Thymus (tissue), 11 donors: ENCODE results near the gene ANO7. TPM values are rescaled to one million over a fixed set of nuclear protein-coding genes. Genes with fewer than 3 reads are reported as not detected.
"Not testable (repeated sequence)": the region's sequence is repeated elsewhere in the genome, so short reads cannot be mapped to it uniquely, and the experiment has no call there.

Experiments
- DNase-seq, 9 donors: peaks; one replicate each; pipeline ENCODE4 v3.0.0-alpha.2; 2013; ENCODE audit warnings: low spot score in 9 of 9, low read depth in 6 of 9, missing footprints in 1 of 9
- H3K27ac ChIP-seq, 2 donors: one replicate each; pipeline ENCODE4 v1.5.1; 2013; ENCODE audit warnings: control low read depth in 1 of 2, low read depth in 1 of 2, low read length in 1 of 2, mild to moderate bottlenecking in 1 of 2, moderate library complexity in 1 of 2
- H3K27me3 ChIP-seq, 2 donors: one replicate each; pipeline ENCODE4 v1.5.1; 2013; ENCODE audit warnings: low read length in 1 of 2; ENCODE audit not compliant: control insufficient read depth in 2 of 2, insufficient read depth in 1 of 2
- H3K36me3 ChIP-seq, 2 donors: one replicate each; pipeline ENCODE4 v1.5.1; 2013; ENCODE audit warnings: low read length in 1 of 2, mild to moderate bottlenecking in 1 of 2, moderate library complexity in 1 of 2; ENCODE audit not compliant: control insufficient read depth in 2 of 2, insufficient read depth in 2 of 2
- H3K4me1 ChIP-seq, 2 donors: one replicate each; pipeline ENCODE4 v1.5.1; 2013; ENCODE audit warnings: low read length in 2 of 2; ENCODE audit not compliant: control insufficient read depth in 2 of 2, insufficient read depth in 2 of 2
- H3K4me3 ChIP-seq, 2 donors: one replicate each; pipeline ENCODE4 v1.5.1; 2013; ENCODE audit warnings: low read length in 2 of 2, control low read depth in 1 of 2, mild to moderate bottlenecking in 1 of 2
- H3K9me3 ChIP-seq, 2 donors: one replicate each; pipeline ENCODE4 v1.5.1; 2013; ENCODE audit warnings: low read length in 1 of 2, mild to moderate bottlenecking in 1 of 2; ENCODE audit not compliant: control insufficient read depth in 2 of 2, insufficient read depth in 1 of 2
- WGBS: extraction: QIAGEN DNeasy Blood & Tissue Kit; methylation state at CpG from one replicate; pipeline ENCODE4 v1.1.7; 2013; 5-methylcytosine and 5-hydroxymethylcytosine counted together
- polyA plus RNA-seq: library from polyadenylated mRNA; stranded (reverse); fragments of 200-250 nt; gene quantifications from one replicate; pipeline ENCODE4 v1.2.3, GENCODE V29; 2013
- total RNA-seq: library from RNA; stranded (reverse); fragments of 120-200 nt; gene quantifications from one replicate; pipeline ENCODE4 v1.2.4, GENCODE V29; 2013
- donor health status: healthy.

The ANO7 gene
- total and polyA plus RNA-seq, 2 donors: 0.09 to 0.41 TPM

- Histone ChIP-seq H3K27ac (no peak overlapping the region), H3K4me1 (no peaks in the 10 kb centered on the region), H3K4me3 (no peak overlapping the region), H3K9me3 (no peaks in the 10 kb centered on the region), H3K27me3 (no peaks in the 10 kb centered on the region), H3K36me3 (no peaks in the 10 kb centered on the region)
- WGBS: 93% methylated on average over 9 of the region's 9 CpGs
- no peak for DNase-seq
These were observed 6.3 kb downstream of the ANO7 start for GRCh38 chr2:241194811-241195210.

GRCh38 chr2:241195506-241196130 lies 7.1 kb downstream of the ANO7 start:
- Histone ChIP-seq H3K27ac (no peak overlapping the region), H3K9me3 (no peaks in the 10 kb centered on the region), H3K27me3 (no peaks in the 10 kb centered on the region), H3K4me3 (no peak overlapping the region), H3K4me1 (no peaks in the 10 kb centered on the region), H3K36me3 (no peaks in the 10 kb centered on the region)
- no peak for DNase-seq
- 96% methylated on average over 18 of the region's 18 CpGs for WGBS

GRCh38 chr2:241197246-241197645 lies 8.8 kb downstream of the ANO7 start:
- not testable (repeated sequence) for H3K4me1 ChIP-seq, DNase-seq, H3K36me3 ChIP-seq, H3K27ac ChIP-seq, H3K27me3 ChIP-seq, H3K9me3 ChIP-seq, H3K4me3 ChIP-seq
- 98% methylated on average over 14 of the region's 14 CpGs for WGBS

- H3K9me3 ChIP-seq: no peaks in the 10 kb centered on the region
- no peak overlapping the region for H3K27ac ChIP-seq
- H3K4me1 ChIP-seq: no peaks in the 10 kb centered on the region
- H3K36me3 ChIP-seq: no peaks in the 10 kb centered on the region
- no peaks in the 10 kb centered on the region for H3K27me3 ChIP-seq
- 94% methylated on average over 6 of the region's 6 CpGs for WGBS
- no peak overlapping the region for H3K4me3 ChIP-seq
- no peak for DNase-seq
These were observed 9.5 kb downstream of the ANO7 start for GRCh38 chr2:241197947-241198346.

GRCh38 chr2:241198381-241199279 lies 10.2 kb downstream of the ANO7 start:
- WGBS: 92% methylated on average over 27 of the region's 27 CpGs

GRCh38 chr2:241199286-241199685 lies 10.8 kb downstream of the ANO7 start:
- no peak for DNase-seq
- no peaks in the 10 kb centered on the region for H3K9me3 ChIP-seq
- H3K27me3 ChIP-seq: no peaks in the 10 kb centered on the region
- no peaks in the 10 kb centered on the region for H3K36me3 ChIP-seq
- 97% methylated on average over 16 of the region's 16 CpGs for WGBS
- no peaks in the 10 kb centered on the region for H3K4me1 ChIP-seq
- H3K4me3 ChIP-seq: no peak overlapping the region
- H3K27ac ChIP-seq: no peak overlapping the region

More at GRCh38 chr2:241198381-241199279, 10.2 kb downstream of the ANO7 start:
- no peak for DNase-seq
- Histone ChIP-seq H3K9me3 (no peaks in the 10 kb centered on the region), H3K4me1 (no peaks in the 10 kb centered on the region), H3K36me3 (no peaks in the 10 kb centered on the region), H3K27me3 (no peaks in the 10 kb centered on the region), H3K4me3 (no peak overlapping the region), H3K27ac (no peak overlapping the region)

- 94% methylated on average over 42 of the region's 42 CpGs for WGBS
- Histone ChIP-seq H3K36me3 (no peaks in the 10 kb centered on the region), H3K27ac (no peak overlapping the region), H3K4me1 (no peaks in the 10 kb centered on the region), H3K9me3 (peaks cover 0 to 1% of the 10 kb centered on the region in 2 donors), H3K4me3 (no peak overlapping the region), H3K27me3 (no peaks in the 10 kb centered on the region)
- no peak for DNase-seq
These were observed 11.7 kb downstream of the ANO7 start for GRCh38 chr2:241199897-241200821.

GRCh38 chr2:241200822-241201395 lies 12.4 kb downstream of the ANO7 start:
- DNase-seq: no peak
- Histone ChIP-seq H3K4me1 (no peaks in the 10 kb centered on the region), H3K9me3 (peaks cover 0 to 4% of the 10 kb centered on the region in 2 donors), H3K4me3 (no peak overlapping the region), H3K36me3 (no peaks in the 10 kb centered on the region), H3K27ac (no peak overlapping the region), H3K27me3 (no peaks in the 10 kb centered on the region)
- WGBS: 22% methylated on average over 21 of the region's 21 CpGs
